Measurements from ENCODE around the gene EMC10.
"Not testable (repeated sequence)": the region's sequence is repeated elsewhere in the genome, so short reads cannot be mapped to it uniquely, and the experiment has no call there.

Gene EMC10

DNA sequence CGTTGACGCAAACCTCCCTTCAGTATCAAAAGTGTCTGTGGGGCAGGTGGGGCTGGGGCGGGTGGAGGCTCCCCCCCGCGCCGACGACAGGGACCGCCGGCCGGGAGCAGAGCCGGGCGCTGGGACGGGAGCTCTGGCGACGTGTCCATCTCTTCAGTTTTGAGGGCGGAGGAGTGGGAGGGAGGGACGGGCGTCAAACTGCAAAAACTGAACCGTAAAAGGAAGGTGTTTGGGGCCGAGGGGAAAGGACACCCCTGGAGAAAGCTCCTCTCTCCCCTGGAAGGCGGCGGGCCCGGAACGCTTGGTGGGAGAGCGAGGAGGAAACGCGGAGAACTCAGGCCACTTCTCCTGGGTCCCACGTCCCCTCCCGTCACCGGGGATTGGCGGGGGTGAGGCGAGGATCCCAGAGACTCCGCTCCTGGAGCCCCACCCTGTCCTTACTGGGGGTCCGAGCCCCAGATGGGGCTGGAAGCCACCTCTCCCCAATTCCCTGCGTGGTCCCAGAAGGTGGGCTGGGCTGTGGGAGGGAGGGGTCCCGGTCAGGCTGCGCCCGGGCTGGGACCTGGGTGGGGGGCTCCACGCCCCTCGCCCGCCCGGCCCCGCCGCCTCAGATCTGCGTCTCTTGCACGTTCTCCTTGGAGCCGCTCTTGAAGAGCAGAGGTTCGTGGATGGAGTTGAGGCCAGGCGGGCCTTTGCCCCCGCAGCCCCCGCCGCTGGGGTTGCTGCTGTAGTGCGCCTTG lies 40.8 kb downstream of the EMC10 start:
- DNase-seq, result no peak

DNA sequence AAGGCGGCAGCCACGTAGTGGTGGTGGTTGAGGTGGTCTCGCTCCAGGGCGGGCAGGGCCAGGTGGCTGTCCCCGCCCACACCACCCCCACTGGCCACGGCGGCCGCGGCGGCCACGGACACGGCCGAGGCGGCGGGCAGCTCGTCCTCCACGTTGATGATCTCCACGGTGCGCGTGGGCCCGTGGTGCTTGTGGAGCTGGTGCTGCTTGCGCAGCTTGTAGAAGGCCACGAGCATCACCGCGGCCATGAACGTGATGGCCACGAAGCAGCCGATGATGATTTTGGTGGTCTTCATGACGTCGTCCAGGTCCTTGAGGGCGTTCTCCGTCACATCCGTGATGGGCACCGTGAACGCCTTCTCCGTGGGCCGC lies 41.4 kb downstream of the EMC10 start:
- no peak for DNase-seq

DNA sequence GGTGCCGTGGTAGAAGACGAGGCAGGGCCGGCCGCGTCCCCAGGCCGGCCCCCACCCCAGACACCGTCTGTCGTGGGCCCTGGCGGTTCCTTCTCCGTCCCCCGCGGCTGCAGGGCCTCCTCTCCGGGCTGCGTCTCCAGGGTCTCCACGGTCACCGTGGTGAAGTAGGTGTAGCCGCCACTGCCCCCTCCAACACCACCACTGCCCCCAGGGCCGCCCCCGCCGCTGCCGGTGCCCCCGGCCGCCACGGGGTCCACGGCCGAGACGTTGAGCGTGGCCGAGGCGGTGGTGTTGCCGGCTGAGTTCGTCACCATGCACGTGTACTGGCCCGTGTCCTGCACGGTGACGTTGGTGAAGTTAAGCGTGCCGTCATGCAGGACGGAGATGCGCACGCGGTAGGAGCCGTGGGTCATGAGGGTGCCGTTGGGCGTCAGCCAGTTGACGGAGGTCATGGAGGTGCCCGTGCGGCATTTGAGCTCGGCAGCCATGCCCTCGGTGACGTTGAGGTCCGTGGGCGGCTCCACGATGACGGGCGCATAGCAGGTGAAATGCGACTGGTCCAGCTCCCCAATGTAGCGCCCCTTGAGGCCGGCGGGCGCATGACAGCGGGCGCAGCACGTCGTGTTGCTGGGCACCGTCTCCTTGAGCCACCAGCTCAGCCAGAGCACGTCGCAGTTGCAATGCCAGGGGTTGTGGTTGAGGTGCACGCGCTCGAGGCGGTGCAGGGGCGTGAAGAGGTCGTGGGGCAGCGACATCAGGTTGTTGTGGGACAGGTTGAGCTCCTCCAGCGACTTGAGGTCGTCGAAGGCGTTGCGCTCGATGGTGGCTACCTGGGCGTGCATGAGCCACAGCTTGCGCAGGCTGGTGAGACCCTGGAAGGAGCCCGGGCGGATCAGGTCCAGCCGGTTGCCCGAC lies 42.0 kb downstream of the EMC10 start:
- DNase-seq, result no peak

DNA sequence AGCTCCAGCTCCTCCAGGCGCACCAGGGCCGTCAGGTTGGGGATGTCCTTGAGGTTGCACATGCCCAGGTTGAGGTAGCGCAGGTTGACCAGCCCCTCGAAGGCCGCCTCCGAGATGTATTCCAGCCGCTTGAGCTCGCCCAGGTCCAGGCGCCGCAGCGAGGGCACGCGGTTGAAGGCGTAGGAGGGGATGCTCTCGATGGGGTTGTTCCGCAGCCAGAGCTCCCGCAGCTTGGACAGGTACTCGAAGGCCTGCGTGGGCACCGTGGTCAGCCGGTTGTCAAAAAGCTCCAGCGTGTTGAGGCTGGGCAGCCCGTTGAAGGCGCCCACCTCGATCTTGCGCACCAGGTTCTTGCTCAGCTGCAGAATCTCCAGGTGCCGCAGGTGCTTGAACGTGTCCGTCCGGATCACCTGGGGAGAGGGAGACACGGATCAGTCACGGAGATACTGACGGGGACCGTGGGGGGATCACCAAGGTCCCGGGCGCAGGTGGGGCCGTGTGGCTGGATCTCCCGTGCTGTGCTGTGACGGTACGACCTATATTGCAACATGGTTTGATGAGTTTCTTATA lies 42.8 kb downstream of the EMC10 start:
- DNase-seq, result no peak

DNA sequence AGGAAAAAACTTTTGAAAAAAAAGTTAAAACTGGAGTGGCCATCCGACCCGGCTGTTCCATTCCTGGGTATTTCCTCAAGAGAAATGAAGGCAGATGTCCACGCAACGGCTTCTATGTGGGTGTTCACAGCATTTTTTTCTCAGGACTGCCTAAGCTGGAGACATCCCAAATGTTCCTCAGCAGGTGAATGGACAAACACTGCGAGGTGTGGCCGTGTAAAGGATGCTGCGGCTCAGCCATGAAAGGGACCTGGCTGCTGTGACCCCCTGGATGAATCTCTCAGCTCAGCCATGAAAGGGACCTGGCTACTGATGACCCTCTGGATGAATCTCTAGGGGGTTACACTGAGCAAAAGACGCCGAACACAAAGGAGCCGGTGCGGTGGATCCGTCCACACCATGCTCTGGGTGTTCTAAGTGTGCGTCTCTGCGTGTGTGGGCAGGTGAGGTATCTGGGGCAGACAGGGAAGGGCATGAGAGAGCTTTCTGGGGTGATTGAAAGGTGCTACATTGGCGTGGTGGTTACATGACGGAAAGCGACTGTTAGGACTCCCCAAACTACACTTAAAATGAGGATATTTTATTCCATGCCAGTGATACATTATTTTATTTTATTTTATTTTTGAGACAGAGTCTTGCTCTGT lies 44.6 kb downstream of the EMC10 start:
- DNase-seq, result no peak

DNA sequence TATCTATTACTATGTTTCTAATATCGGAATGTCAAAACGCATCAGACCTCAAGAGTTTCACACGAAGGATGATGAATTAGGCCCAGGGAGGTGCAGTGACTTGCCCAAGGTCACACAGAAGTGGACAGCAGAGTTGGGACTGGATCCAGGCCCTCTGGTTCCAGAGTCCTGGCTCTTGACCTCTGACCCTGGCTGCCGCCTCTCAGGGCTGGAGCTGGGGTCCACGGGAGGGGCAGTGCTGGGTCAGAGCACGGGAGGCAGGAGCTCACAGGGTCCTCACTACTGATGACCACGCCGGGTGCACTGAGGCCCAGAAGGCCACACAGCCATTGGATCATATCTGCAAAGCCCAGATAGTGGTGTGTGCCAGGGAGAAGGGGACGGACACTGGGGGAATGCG lies 46.6 kb downstream of the EMC10 start:
- DNase-seq, result no peak

DNA sequence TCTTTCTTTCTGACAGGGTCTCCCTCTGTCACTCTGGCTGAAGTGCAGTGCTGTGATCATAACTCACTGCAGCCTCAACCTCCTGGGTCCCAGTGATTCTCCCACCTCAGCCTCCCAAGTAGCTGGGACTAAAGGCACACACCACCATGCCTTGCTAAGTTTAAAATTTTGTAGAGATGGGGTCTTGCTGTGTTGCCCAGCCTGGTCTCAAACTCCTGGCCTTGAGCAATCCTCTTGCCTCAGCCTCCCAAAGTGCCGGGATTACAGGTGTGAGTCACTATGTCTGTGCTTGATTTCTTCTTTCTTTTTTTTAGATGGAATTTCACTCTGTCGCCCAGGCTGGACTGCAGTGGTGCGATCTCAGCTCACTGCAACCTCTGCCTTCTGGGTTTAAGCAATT lies 51.7 kb downstream of the EMC10 start:
- not testable (repeated sequence) for DNase-seq

DNA sequence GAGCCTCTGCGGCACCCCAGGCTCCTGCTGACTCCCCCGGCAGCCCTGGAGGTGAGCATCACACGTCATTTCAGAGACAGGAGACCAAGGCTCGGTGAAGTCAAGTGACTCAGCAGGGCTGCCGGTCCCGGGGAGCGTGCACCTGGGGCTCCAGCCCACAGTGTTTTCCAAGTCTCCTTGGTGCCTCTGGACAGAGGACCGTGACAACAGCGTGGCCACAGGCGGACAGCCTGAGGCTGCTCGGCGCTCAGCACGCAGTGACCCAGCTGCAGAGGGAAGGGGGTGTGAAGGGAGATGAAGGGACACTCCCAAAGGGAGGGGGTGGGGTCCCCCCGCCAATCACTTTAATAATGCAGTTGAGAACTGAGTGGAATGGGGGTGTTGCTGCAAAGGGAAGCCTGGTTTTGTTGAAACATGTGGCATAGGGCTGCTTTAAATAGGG lies 54.9 kb downstream of the EMC10 start:
- DNase-seq, result no peak

DNA sequence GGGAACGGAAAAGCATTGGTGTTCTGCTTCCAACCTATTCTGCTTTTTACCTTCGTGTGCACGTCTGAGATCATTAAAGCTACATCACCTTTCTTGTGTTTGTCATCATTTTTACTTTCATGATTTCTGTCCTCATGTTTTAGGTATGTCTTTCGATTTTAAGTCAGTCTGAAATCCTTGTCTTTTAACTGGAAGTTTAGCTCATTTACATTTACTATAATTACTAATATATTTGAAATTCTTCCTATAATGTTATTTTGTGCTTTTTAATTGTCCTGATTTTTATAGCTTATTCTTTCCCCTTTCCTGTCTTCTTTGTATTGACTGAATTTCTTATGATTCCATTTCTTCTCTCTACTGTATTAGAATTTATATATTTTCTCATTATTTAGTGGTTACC lies 56.6 kb downstream of the EMC10 start:
- DNase-seq, result no peak

DNA sequence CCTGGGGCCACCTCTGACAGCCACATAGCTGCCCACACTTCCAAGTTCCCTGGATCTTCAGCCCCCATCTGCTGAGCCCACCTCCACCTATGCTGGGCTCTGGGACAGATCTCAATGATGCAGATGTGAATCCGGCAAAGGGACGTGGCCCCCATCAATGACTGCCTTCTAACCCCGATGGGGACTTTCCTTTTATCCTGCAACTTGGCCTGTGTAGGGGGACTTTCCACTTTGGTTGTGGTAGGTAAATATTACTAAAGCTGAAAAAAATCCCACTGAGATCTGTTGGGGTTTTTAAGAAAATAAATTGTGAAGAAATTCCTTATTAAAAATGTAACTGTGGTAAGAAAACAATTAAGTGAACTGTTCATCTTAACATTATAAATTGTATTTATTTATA lies 58.2 kb downstream of the EMC10 start:
- DNase-seq, result no peak

DNA sequence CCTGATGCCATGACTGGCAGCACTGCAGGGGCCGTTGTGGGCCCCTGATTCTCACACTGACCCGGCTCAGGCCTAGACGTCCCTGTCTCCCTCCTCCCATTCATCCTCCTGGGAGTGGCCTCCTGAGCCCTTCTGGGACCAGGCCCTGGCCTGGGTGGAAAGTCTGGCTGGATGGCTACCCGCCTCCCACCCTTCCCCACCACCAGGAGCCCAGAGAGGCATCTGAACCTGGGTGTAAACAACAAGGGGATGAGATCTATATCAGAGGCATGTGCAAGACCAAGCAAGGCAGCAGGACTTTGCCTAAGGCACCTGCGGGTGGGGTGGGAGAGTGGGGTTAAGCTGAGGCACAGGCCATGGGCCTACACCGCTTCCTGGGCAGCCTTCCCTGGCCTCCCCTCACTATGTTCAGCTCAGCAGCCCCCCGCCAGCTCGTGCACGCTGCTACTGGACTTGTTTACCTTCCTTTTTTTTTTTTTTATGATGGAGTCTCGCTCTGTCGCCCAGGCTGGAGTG lies 59.4 kb downstream of the EMC10 start:
- no peak for DNase-seq

DNA sequence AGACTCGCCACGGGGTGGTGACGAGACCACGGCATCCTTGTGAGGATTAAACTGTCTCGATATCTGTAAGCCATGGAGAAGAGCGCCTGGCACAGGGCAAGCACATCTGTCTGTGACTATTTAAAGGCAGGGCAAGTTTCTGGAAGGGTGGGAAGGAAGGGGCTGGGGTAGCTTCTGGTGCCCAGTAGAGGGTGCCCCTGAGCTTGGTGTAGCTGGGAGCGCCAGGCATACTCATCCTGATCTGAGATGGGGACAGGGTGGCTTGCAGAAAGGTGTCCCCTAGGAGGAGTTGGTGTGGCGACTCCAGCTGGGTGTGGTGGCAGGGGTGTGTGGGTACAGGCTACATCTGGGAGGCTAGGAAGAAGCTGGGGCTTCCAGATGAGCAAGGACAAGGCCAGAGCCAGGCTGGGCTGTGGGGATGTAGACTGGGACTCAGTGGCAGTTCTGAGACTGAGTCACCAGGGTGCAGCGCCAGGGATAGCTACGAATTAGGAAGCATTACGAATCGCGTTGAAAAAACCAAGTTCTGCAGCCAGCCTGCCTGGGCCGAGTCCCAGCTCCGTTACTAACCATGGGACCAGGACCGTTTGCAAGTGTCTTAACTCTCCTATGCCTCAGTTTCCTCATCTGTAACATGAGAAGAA lies 60.5 kb downstream of the EMC10 start:
- DNase-seq, result no peak

DNA sequence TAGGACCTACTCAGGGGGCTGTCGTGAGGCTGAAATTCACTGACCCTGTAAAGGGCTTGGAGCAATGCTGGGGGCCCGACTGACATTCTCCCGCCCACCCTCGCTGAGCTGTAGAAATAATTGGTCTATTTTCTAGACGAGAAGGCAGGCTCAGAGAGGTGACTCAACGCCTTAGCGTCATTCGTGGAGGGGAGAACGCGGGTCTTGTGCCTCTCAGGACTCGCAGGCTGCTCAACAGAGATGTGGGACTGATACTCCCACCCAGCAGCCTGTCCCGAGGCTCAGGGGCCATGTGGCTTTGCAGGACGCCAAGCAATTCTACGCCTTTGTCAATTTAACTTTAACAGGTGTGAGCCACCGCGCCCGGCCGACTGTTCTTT lies 61.0 kb downstream of the EMC10 start:
- DNase-seq, result no peak

DNA sequence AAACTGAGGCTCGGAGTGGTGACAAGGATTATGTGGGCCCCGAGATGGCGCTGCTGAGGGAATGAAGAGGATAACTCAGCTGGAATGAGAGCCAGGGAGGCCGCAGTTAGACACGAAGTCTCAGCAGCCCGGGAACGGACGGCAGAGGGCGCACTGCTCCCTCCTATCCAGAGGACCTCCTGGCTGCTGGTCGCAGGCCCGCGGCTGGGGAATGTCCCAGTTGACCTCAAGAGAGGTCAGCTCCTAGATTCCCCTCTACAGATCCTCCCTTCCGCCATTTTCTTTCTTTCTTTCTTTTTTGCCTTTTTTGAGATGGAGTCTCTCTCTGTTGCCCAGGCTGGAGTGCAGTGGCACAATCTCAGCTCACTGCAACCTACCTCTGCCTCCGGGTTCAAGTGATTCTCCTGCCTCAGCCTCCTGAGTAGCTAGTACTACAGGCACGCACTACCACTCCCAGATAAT lies 61.5 kb downstream of the EMC10 start:
- DNase-seq, result peak; percentile 41 to 65
